Activated T-cell treated with anti-CD3 and anti-CD28 coated beads, Interleukin-2, amount 50 U/mL, for 48 hours (primary cell): ENCODE results near the gene RPGRIP1.
"Not testable (repeated sequence)": the region's sequence is repeated elsewhere in the genome, so short reads cannot be mapped to it uniquely, and the experiment has no call there.

Experiments used
- DNase-seq, 2 experiments: peaks; one replicate each; pipeline ENCODE4 v3.0.0-alpha.2; 2020

The RPGRIP1 gene

GRCh38 chr14:21279783-21280182 lies at the start of gene RPGRIP1:
Gene RPGRIP1 (plus strand): TSS chr14:21280083. CDS start chr14:21287977, 7,894 bp downstream.
- DNase-seq = no peak

DNA sequence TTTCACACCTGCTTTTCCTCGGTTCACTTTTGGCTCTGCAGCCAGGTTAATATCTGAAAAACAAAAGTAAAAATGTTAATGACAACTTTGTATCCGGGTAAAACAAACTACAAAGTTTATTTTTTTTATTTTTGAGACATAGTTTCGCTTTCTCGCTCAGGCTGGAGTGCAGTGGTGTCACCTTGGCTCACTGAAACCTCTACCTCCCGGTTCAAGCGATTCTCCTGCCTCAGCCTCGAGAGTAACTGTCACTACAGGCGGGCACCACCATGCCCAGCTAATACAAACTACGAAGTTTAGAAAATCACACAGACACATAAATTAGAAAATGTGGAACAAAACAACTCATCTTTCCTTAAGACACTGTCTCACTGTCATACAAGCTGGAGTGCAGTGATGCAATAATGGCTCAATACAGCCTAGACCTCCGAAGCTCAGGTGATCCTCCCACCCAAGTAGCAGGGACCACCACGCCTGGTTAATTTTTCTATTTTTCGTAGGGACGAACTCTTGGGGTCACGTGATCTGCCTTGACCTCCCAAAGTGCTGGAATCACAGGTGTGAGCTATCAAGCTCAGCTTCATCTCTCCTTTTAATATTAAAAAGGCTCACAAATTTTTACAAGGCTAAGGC lies 48.7 kb upstream of the RPGRIP1 start:
- no peak for DNase-seq

GRCh38 chr14:21233457-21234076 lies 46.3 kb upstream of the RPGRIP1 start:
- DNase-seq = no peak

DNA sequence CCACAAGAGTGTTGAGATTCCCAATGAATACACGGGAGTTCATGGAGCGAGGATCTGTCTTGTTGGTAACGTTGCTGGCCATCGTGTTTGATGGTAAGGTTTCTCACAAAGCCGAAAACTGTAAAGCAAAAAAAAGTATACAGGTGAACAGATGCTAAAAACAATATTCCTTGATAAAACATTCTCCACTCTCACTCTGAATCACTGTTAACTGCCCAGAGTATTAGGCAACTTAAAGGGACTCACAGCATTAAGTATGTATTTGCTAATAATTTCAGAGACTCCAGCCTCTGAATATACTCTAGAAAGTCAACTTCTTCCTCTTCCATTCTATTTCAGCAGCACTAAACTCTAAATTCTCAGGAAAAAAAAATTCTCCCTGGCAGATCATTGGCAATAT lies 45.8 kb upstream of the RPGRIP1 start:
- DNase-seq = no peak

DNA sequence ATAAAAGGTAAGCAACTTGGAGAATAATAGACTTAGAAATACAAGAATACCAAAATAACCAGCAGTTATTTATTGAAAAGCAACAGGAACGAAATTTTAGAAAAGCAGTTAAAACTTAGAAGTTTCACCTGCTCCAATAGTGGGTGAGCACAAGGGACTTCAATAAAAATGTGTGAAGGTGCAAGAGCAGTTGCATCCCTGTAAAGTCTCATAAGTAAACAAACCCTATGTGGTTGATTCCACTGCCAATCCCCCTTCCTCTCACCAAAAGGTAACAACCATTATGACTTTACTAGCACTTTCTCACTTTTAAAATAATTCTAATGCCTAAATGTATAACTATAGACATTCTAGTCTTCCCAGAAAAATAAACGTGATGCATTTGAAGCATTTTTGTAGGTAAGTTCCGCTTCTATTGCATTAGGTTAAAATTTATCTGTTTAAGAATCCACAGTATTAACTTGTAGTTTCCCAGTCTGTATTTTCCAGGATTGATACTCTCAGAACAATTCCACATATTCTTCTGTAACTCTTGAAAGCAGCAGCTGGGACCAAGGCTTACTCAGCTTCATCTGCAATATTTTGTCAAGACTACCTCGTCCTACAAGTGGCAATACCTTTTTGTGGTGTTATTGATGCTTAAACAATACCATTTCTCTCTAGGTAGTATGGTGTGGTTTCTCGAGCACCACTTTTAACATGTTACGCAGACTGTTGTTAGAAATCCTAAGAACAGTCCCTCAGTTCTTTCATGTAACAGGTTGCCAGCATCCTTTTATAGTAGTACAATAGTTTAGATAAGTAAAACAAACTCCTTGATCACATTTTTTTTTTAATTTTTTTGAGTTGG lies 42.7 kb upstream of the RPGRIP1 start:
- DNase-seq = no peak

- no peak for DNase-seq
Measured at GRCh38 chr14:21238823-21239518, 40.9 kb upstream of the RPGRIP1 start.

DNA sequence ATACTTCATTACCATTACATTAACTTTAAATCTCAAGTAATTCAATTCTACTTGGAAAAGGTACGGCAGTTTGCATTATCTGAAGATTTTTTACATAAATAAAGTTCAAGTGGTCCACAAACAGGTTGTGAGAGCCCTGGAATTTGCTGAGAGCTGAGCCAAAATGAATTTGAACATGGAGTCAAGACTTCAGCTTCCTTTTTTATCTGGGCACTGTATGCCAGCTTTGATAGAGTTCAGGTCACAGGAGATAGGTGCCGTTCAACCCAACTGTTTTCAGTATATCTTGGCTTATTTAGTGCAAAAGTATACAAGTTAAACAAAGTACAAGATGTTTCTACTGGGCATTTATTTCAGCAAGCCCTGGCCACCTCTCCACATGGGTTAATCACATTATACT lies 39.5 kb upstream of the RPGRIP1 start:
- DNase-seq = no peak

DNA sequence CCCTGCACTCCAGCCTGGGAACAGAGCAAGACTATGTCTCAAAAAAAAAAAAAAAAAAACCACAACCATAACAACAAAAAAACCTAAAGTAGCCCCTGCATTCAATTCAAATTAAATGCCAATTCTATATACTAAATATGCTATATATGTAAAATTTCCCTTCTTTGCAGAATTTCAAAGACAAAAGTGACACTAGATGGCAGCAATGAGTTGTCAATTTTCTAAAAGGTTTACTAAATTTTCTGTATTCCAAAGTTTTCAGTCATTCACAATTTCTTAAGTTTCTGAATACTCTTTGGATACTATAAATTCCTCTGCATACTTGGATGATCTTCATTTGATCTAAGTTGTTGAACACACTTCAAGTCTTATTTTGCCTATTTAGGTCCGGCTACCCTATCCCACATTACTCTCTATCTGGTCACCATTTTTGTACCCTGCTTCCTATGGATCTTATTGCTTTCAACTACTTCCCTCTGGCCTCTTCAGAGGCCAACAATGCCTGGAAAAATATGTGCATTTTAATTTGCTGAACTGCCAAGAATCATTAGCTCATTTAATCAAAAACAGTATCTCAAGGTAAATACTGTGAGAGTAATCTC lies 38.6 kb upstream of the RPGRIP1 start:
- DNase-seq = no peak

GRCh38 chr14:21244544-21244943 lies 35.3 kb upstream of the RPGRIP1 start:
- no peak for DNase-seq

DNA sequence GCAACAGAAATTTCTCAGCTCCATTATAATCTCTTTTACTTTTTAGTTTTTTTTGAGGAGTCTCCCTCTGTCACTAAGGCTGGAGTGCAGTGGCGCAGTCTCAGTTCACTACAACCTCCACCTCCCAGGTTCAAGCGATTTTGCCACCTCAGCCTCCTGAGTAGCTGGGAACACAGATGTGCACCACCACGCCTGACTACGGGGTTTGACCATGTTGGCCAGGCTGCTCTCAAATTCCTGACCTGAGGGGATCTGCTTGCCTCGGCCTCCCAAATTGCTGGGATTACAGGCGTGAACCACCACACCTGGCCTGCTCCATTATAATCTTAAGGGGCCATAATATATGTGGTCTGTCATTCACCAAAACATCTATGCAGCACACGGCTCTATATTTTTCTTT lies 34.1 kb upstream of the RPGRIP1 start:
- peak; percentile 28 to 49 for DNase-seq

DNA sequence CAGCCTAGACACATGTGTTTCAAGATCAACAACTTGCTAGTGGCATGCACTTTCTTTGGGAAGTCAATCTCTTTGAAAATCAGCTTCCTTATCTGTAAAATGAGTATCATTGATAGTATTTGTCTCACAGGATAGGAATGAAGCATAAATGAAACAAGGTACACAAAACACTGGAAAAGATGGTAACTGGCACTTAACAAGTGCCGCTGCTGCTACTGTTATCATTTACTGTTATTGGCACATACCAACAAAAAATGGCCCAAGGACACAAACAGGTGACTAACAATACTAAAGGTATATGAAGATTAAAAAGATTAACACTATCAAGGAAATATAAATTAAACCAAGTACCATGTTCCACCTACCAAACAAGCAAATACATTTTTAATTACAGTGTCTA lies 31.5 kb upstream of the RPGRIP1 start:
- no peak for DNase-seq

DNA sequence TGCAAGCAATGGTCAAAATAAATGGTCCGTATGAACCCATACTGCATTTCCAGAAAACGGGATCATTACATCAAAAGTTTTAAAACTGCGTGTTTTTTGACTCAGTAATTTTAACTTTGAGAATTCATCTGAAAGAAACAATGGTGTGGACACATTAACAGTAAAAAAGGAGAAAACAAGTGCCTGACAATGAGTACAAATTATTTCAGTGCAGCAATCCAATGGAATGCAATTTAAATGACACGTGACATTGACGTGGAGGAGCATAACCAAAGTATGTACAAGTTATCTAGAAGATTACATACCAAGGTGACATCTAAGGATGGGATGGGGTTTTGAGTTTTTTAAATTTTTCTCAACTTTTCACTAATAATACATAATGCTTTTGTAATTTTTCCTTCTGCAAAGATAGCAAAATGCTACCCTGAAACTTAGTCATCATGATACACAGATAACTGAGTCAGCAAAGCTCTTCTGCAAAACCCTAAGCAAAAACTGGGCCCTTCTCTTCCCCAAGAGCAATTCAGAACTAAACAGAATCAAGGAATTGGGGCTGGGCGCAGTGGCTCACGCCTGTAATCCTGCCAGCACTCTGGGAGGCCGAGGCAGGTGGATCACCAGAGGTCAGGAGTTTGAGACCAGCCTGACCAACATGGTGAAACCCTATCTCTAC lies 31.0 kb upstream of the RPGRIP1 start:
- no peak for DNase-seq

GRCh38 chr14:21251215-21251614 lies 28.7 kb upstream of the RPGRIP1 start:
- DNase-seq = no peak

- no peak for DNase-seq
Measured at GRCh38 chr14:21252149-21252548, 27.7 kb upstream of the RPGRIP1 start.

GRCh38 chr14:21255385-21256101 lies 24.3 kb upstream of the RPGRIP1 start:
- no peak for DNase-seq

DNA sequence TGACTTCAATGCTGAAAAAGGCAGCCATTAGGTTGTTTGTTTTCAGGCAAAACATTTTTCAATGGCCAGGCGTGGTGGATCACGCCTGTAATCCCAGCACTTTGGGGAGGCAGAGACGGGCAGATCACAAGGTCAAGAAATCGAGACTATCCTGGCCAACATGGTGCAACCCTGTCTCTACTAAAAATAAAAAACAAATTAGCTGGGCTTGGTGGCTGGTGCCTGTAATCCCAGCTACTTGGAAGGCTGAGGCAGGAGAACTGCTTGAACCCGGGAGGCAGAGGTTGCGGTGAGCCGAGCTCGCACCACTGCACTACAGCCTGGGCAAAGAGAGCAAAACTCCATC lies 23.8 kb upstream of the RPGRIP1 start:
- DNase-seq = not testable (repeated sequence)

GRCh38 chr14:21256539-21257393 lies 23.1 kb upstream of the RPGRIP1 start:
- DNase-seq = no peak

DNA sequence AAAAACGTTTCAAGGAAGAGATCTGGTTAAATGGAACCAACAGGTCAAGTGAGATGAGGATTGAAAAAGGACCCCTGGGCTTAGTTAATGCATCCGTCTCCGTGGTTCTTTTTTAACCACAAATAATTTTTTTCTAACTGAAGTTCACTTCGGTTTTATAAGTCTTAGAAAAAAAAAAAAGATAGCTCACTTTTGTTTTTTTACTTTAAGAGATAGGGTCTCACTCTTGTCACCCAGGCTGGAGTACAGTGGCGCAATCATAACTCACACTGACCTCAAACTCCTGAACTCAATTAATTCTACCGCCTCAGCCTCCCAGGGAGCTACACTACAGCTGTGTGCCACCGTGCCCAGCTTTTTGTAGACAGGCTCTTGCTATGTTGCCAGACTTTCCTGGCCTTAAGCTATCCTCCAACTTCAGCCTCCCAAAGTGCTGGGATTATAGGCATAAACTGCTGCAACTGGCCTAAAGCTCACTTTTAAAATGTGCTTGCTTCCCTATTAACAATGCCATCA lies 22.4 kb upstream of the RPGRIP1 start:
- no peak for DNase-seq

DNA sequence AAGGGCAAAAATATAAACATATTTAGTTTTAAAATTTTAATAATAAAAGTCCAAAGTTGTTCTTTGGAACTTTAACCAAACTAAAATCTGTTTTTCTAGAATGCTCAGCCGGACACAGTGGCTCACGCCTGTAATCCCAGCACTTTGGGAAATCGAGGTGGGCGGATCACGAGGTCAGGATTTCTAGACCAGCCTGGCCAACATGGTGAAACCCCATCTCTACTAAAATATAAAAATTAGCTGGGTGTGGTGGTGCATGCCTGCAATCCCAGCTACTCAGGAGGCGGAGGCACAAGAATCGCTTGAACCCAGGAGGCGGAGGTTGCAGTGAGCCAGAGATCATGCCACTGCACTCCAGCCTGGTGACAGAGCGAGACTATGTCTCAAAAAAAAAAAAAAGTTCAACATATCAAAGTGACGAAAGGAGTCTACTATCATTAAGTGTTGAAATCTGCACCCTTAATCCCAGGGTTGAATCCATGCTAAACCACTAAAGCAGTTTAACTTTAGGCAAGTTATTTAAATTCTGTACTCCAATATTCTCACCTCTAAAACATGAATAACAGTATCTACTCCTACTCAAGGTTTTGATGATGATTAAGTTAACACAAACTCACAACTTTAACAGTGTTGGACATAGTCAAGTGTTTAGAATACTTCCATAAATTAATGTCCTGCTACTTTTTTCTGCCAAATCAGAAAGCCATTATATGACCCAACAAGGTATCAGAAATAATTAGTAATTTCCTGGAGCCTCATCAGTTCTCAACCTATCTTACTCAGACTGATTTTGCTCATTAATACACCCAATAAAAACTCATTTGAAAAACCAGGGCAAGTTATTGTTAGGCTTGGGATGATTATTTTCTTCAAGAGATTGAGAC lies 21.6 kb upstream of the RPGRIP1 start:
- DNase-seq = no peak
